K562 (cell line): Measurements from ENCODE around the gene CDC42BPB. TPM values are rescaled to one million over a fixed set of nuclear protein-coding genes. Genes with fewer than 3 reads are reported as not detected.

ENCODE experiments used
- ATAC-seq: fragments of 200-7000 bp; cut with Tn5 transposase; 3 replicates; pipeline ENCODE4 v1.9.1; 2020; ENCODE audit warnings: moderate library complexity
- BruUV-seq: library from RNA; stranded (reverse); fragments of 400-500 nt; replicated peaks from 2 replicates; lab custom pipeline; 2021; lab: Mats Ljungman, UMichigan
- CTCF ChIA-PET: fragments of 300-600 bp; formaldehyde crosslinking; extraction: SDS; loops from one replicate; lab custom pipeline; 2021; ENCODE audit warnings: low intra/inter-chr PET ratio; lab: Yijun Ruan, JAX
- POLR2A ChIA-PET: fragments of 300-600, 350-650 bp; sonication (Branson Sonifier 250); formaldehyde crosslinking; extraction: SDS; loops from one replicate; lab custom pipeline; 2021; ENCODE audit warnings: antibody characterized with exemption, inconsistent platforms; lab: Yijun Ruan, JAX
- DNase-seq, 4 experiments: peaks; one replicate each; pipeline versions ENCODE4 v3.0.0 to v3.0.0-alpha.2; 2011 to 2018; ENCODE audit warnings: low spot score in 3 of 4, mixed read lengths in 3 of 4; ENCODE audit errors: extremely low read depth in 1 of 4
- FAIRE-seq: peaks from 2 replicates; lab custom pipeline; 2011; peaks lifted over from hg19 to GRCh38; lab: Jason Lieb, UNC
- H2AFZ ChIP-seq: 2 replicates; pipeline ENCODE4 v1.6.0; 2011; ENCODE audit warnings: low read depth, low read length, control low read depth, inconsistent platforms
- H3K27ac ChIP-seq: fragments of 200-600 bp; 3 replicates; pipeline ENCODE4 v1.8.0; 2011; ENCODE audit warnings: low read depth, mild to moderate bottlenecking, control low read depth, inconsistent platforms, low read length, moderate library complexity, mixed read lengths; ENCODE audit errors: extremely low read depth
- H3K27me3 ChIP-seq, 2 experiments: fragments of 300-600 bp in 1 of 2; 2 replicates in 1 of 2; 3 replicates in 1 of 2; pipeline versions ENCODE4 v1.6.0 to v1.8.0; 2011; ENCODE audit warnings: inconsistent platforms in 2 of 2, low read length in 2 of 2, mild to moderate bottlenecking in 1 of 2, mixed read lengths in 1 of 2, moderate library complexity in 1 of 2; ENCODE audit not compliant: control insufficient read depth in 2 of 2, insufficient read depth in 2 of 2
- H3K36me3 ChIP-seq: fragments of 300-600 bp; 3 replicates; pipeline ENCODE4 v1.8.0; 2011; ENCODE audit warnings: mild to moderate bottlenecking, low read length, inconsistent platforms; ENCODE audit not compliant: control insufficient read depth, insufficient read depth
- H3K4me1 ChIP-seq, 2 experiments: fragments of 200-600 bp in 1 of 2; replicated peaks in 1 of 2; 2 replicates in 1 of 2; 3 replicates in 1 of 2; pipeline versions ENCODE4 v1.5.1 to v1.8.0; 2011; ENCODE audit warnings: inconsistent platforms in 2 of 2, low read length in 2 of 2, mild to moderate bottlenecking in 1 of 2, mixed read lengths in 1 of 2, moderate library complexity in 1 of 2; ENCODE audit not compliant: control insufficient read depth in 2 of 2, insufficient read depth in 2 of 2
- H3K4me2 ChIP-seq: 2 replicates; pipeline ENCODE4 v1.6.1; 2011; ENCODE audit warnings: low read length, control low read depth, inconsistent platforms, mixed read lengths; ENCODE audit not compliant: insufficient read depth
- H3K4me3 ChIP-seq: fragments of 200-600 bp; sonication (generic), shearing (Covaris generic); 2 replicates; pipeline ENCODE4 v1.5.1; 2016; ENCODE audit warnings: control low read depth, inconsistent platforms
- H3K79me2 ChIP-seq: fragments of 200-600 bp; 3 replicates; pipeline ENCODE4 v1.8.0; 2011; ENCODE audit warnings: low read length, inconsistent platforms; ENCODE audit not compliant: control insufficient read depth, insufficient read depth
- H3K9ac ChIP-seq, 2 experiments: 2 replicates each; pipeline versions ENCODE4 v1.6.0 to v1.6.1; 2011; ENCODE audit warnings: low read depth in 2 of 2, low read length in 2 of 2, control low read depth in 1 of 2, inconsistent platforms in 1 of 2, mild to moderate bottlenecking in 1 of 2, mixed read lengths in 1 of 2; ENCODE audit not compliant: insufficient read depth in 1 of 2
- H3K9me1 ChIP-seq: one replicate; pipeline ENCODE4 v1.6.0; 2011; ENCODE audit warnings: inconsistent platforms, mild to moderate bottlenecking, low read length, moderate library complexity; ENCODE audit not compliant: control insufficient read depth, insufficient read depth
- H3K9me3 ChIP-seq: replicated peaks from 2 replicates; pipeline ENCODE4 v1.5.1; 2011; ENCODE audit warnings: low read depth, low read length, inconsistent platforms; ENCODE audit not compliant: control insufficient read depth, insufficient read depth
- H4K20me1 ChIP-seq: replicated peaks from 2 replicates; pipeline ENCODE4 v1.6.1; 2011; ENCODE audit warnings: low read length, inconsistent platforms, mixed read lengths; ENCODE audit not compliant: control insufficient read depth, insufficient read depth
- HCFC1 ChIP-seq: IDR thresholded peaks from 2 replicates; pipeline ENCODE4 v1.6.1; 2012; ENCODE audit warnings: low read depth, low read length, improper control_type of control experiment
- HDAC3 ChIP-seq: fragments of 450-650 bp; IDR thresholded peaks from 2 replicates; pipeline ENCODE4 v1.6.1; 2018; ENCODE audit warnings: borderline replicate concordance, mild to moderate bottlenecking, moderate library complexity; ENCODE audit not compliant: partially characterized antibody
- HNRNPL ChIP-seq: fragments of 200-400 bp; formaldehyde crosslinking; IDR thresholded peaks from 2 replicates; pipeline ENCODE4 v1.6.1; 2017; ENCODE audit warnings: low read depth, mild to moderate bottlenecking, low read length
- LCOR ChIP-seq: sonication (generic); formaldehyde crosslinking; IDR thresholded peaks from 2 replicates; pipeline ENCODE4 v1.8.0; 2022; ENCODE audit warnings: mild to moderate bottlenecking, missing genetic modification reagents
- PTTG1 ChIP-seq: fragments of 450-650 bp; IDR thresholded peaks from 2 replicates; pipeline ENCODE4 v1.6.1; 2016; ENCODE audit warnings: low read depth, mild to moderate bottlenecking, missing genetic modification characterization, missing compliant biosample characterization
- RAD51 ChIP-seq: fragments of 450-650 bp; IDR thresholded peaks from 2 replicates; pipeline ENCODE4 v1.7.1; 2016; ENCODE audit warnings: low read depth, mild to moderate bottlenecking, borderline replicate concordance
- RBM17 ChIP-seq: fragments of 200-400 bp; formaldehyde crosslinking; IDR thresholded peaks from 2 replicates; pipeline ENCODE4 v1.6.1; 2017; ENCODE audit warnings: low read depth, mild to moderate bottlenecking, low read length, borderline replicate concordance
- RBM34 ChIP-seq: fragments of 200-400 bp; formaldehyde crosslinking; IDR thresholded peaks from 2 replicates; pipeline ENCODE4 v1.6.1; 2018; ENCODE audit warnings: low read length, borderline replicate concordance; ENCODE audit not compliant: insufficient read depth
- SIN3A ChIP-seq, 2 experiments: fragments of 150-350 bp in 1 of 2; IDR thresholded peaks; 2 replicates each; pipeline ENCODE4 v1.6.1; 2011 to 2016; ENCODE audit warnings: borderline replicate concordance in 2 of 2, low read depth in 2 of 2, low read length in 2 of 2, mild to moderate bottlenecking in 2 of 2, moderate library complexity in 2 of 2; ENCODE audit not compliant: control insufficient read depth in 1 of 2
- SIN3B ChIP-seq: fragments of 450-650 bp; IDR thresholded peaks from 2 replicates; pipeline ENCODE4 v1.6.1; 2017; ENCODE audit warnings: low read depth, mild to moderate bottlenecking, moderate library complexity
- TCF7L2 ChIP-seq: fragments of 150-350 bp; IDR thresholded peaks from 2 replicates; pipeline ENCODE4 v1.6.1; 2016; ENCODE audit warnings: low read depth, mild to moderate bottlenecking, low read length, moderate library complexity
- ZNF217 ChIP-seq: sonication (generic); formaldehyde crosslinking; IDR thresholded peaks from 2 replicates; pipeline ENCODE4 v1.8.0; 2022; ENCODE audit warnings: mild to moderate bottlenecking, missing genetic modification reagents
- ZNF224 ChIP-seq: sonication (generic); formaldehyde crosslinking; IDR thresholded peaks from 2 replicates; pipeline ENCODE4 v1.8.0; 2022; ENCODE audit warnings: mild to moderate bottlenecking, missing genetic modification reagents
- ZNF384 ChIP-seq: IDR thresholded peaks from 2 replicates; pipeline ENCODE4 v1.6.1; 2012; ENCODE audit warnings: low read depth, low read length, improper control_type of control experiment
- ZNF695 ChIP-seq: fragments of 450-650 bp; formaldehyde crosslinking; IDR thresholded peaks from 2 replicates; pipeline ENCODE4 v1.4.0; 2020; ENCODE audit warnings: mild to moderate bottlenecking, moderate library complexity
- WGBS: fragments of 100-300 bp; shearing (Covaris generic); methylation state at CpG from one replicate; pipeline ENCODE4 v1.1.6; 2016; ENCODE audit warnings: low coverage, mixed read lengths; ENCODE audit not compliant: insufficient coverage; ENCODE audit errors: missing lambda C conversion rate; 5-methylcytosine and 5-hydroxymethylcytosine counted together
- in situ Hi-C: fragments of 300-500 bp; cut with MboI; formaldehyde crosslinking; loops from 4 replicates; pipeline ENCODE4 v1.15.0; 2018; ENCODE audit warnings: inconsistent platforms, mixed read lengths
- intact Hi-C: fragments of 100-400 bp; cut with micrococcal nuclease; formaldehyde crosslinking; loops from 2 replicates; pipeline ENCODE4 v1.14.2; 2022
- polyA plus RNA-seq, 8 experiments: library from polyadenylated mRNA; depleted of rRNA in 4 of 8; stranded (reverse) in 5 of 8; unstranded in 3 of 8; fragments of >200 nt; fragmentation: Nextera tagmentation in 2 of 8; fragmentation: Illumina TruSeq in 1 of 8; extraction: Ambion mirVana in 2 of 8; extraction: Trizol in 1 of 8; gene quantifications; 2 replicates each; pipeline versions ENCODE4 v1.2.1 to v1.2.3, GENCODE V29; 2011 to 2014; ENCODE audit warnings: inconsistent platforms in 1 of 8, missing spikeins in 1 of 8
- total RNA-seq, 7 experiments: library from RNA; depleted of rRNA in 6 of 7; stranded (reverse); fragments of >200 nt in 6 of 7; fragmentation: Illumina TruSeq in 2 of 7; extraction: Trizol in 2 of 7; gene quantifications; 2 replicates each; pipeline versions ENCODE4 v1.2.1 to v1.2.3, GENCODE V29; 2011 to 2021; ENCODE audit warnings: low replicate concordance in 1 of 7
- TF ChIP-seq, protein P1 (sequence below): sonication (generic); formaldehyde crosslinking; IDR thresholded peaks from 2 replicates; pipeline ENCODE4 v1.8.0; 2022; ENCODE audit warnings: mild to moderate bottlenecking, missing genetic modification reagents

CDC42BPB gene
- total and polyA plus RNA-seq, 9 of the 15 experiments (the other 6 are each of a cell fraction or from before 2014, with no cell fraction given), result 0.07 to 24.3 (median 12.6) TPM

DNA sequence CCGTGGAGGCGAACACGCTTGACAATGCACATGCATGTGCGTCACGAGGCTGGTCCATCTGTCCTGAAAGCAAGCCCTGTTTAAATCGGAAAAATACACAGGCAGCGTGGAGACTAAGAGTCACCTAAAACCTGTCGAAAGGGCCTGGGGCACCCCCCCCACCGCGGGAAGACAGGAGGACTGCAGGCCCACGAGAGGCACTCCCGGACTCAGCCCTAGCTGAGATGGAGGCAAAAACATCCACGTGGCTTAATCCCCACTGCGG lies 54.1 kb downstream of the CDC42BPB start:
- H4K20me1 ChIP-seq, result no peaks in the 10 kb centered on the region
- CTCF ChIA-PET, result no interaction called here
- no peak overlapping the region for H2AFZ ChIP-seq
- no TSS peak for BruUV-seq
- ATAC-seq (no peak), DNase-seq (no peak), FAIRE-seq (no peak)
- peaks cover 3% of the 10 kb centered on the region for H3K9me1 ChIP-seq
- H3K27ac ChIP-seq, result no peak overlapping the region
- intact Hi-C loops (no loop called here), in situ Hi-C loops (no loop called here)
- no peaks in the 10 kb centered on the region for H3K9me3 ChIP-seq
- POLR2A ChIA-PET, result no interaction called here
- H3K27me3 ChIP-seq, result no peaks in the 10 kb centered on the region
- WGBS, result 86% methylated on average over 12 of the region's 14 CpGs
- TF ChIP-seq TCF7L2 (no peak), ZNF695 (CRISPR knock-in tag) (no peak), ZNF217 (CRISPR knock-in tag) (no peak), HDAC3 (no peak), ZNF384 (no peak), SIN3B (no peak), PTTG1 (tag) (no peak), ZNF224 (CRISPR knock-in tag) (no peak), HCFC1 (no peak), RBM17 (no peak), HNRNPL (no peak), RAD51 (no peak), SIN3A (IDR thresholded peaks at IDR 0.05; ENCODE audit: borderline replicate concordance in 2 of 2, control insufficient read depth in 1 of 2, low read depth in 2 of 2, low read length in 2 of 2) (no peak), RBM34 (no peak), LCOR (CRISPR knock-in tag) (no peak)
- TF ChIP-seq, protein P1, sequence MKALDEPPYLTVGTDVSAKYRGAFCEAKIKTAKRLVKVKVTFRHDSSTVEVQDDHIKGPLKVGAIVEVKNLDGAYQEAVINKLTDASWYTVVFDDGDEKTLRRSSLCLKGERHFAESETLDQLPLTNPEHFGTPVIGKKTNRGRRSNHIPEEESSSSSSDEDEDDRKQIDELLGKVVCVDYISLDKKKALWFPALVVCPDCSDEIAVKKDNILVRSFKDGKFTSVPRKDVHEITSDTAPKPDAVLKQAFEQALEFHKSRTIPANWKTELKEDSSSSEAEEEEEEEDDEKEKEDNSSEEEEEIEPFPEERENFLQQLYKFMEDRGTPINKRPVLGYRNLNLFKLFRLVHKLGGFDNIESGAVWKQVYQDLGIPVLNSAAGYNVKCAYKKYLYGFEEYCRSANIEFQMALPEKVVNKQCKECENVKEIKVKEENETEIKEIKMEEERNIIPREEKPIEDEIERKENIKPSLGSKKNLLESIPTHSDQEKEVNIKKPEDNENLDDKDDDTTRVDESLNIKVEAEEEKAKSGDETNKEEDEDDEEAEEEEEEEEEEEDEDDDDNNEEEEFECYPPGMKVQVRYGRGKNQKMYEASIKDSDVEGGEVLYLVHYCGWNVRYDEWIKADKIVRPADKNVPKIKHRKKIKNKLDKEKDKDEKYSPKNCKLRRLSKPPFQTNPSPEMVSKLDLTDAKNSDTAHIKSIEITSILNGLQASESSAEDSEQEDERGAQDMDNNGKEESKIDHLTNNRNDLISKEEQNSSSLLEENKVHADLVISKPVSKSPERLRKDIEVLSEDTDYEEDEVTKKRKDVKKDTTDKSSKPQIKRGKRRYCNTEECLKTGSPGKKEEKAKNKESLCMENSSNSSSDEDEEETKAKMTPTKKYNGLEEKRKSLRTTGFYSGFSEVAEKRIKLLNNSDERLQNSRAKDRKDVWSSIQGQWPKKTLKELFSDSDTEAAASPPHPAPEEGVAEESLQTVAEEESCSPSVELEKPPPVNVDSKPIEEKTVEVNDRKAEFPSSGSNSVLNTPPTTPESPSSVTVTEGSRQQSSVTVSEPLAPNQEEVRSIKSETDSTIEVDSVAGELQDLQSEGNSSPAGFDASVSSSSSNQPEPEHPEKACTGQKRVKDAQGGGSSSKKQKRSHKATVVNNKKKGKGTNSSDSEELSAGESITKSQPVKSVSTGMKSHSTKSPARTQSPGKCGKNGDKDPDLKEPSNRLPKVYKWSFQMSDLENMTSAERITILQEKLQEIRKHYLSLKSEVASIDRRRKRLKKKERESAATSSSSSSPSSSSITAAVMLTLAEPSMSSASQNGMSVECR (CRISPR knock-in tag), result no peak
- H3K4me1 ChIP-seq, result peaks cover 19 to 36% of the 10 kb centered on the region in 2 experiments; a peak in 4 of 5 replicates
- no peak overlapping the region for H3K4me2 ChIP-seq
- H3K36me3 ChIP-seq, result peaks cover 7% of the 10 kb centered on the region; the same call in 2 of the 3 replicates
- no peak overlapping the region for H3K4me3 ChIP-seq
- no peak overlapping the region for H3K9ac ChIP-seq
- H3K79me2 ChIP-seq, result no peaks in the 10 kb centered on the region
